GM04504 (cell line): ENCODE results near the gene THADA.
"Not testable (repeated sequence)": the region's sequence is repeated elsewhere in the genome, so short reads cannot be mapped to it uniquely, and the experiment has no call there.

Experiments used
- DNase-seq: peaks from one replicate; pipeline ENCODE4 v3.0.0-alpha.2; 2012; ENCODE audit warnings: low read depth

THADA gene

DNA sequence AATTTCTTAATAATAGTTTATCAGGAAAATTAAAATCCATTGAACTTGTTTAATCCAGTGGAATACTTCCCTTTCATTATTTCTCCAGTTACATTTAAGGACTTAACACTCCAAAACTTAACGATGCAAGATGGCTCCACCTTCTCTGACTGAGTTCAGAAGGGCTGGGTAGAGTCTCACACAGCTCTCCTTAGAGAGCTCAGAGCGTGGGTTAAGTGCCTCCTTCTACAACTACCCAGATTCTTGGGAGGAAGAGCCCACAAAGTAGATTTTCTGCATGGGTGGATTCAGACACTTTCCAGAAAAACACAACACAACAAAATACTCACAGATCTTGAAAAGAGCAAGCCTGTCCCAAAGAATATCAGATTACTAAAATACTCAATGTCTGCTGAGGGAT is 130.6 kb downstream of the THADA start:
- no peak for DNase-seq

DNA sequence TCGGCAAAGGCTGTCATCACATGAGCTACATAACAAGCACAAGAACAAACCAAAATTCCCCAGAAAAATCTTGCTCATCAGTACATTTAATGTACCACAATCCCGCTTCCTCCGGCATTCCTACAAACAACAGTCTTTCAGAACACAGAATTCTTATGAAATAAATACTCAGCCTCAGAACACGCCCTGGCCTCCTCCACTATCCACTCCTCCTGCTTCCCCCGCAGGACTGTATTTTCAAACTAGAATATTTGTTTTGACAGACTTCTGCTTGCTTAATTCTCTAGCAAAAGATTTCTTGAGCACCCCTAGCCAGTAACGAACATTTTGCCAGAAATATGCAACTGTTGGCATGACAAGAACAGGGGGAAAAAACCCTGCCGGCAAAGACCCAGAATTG is 131.2 kb downstream of the THADA start:
- no peak for DNase-seq

DNA sequence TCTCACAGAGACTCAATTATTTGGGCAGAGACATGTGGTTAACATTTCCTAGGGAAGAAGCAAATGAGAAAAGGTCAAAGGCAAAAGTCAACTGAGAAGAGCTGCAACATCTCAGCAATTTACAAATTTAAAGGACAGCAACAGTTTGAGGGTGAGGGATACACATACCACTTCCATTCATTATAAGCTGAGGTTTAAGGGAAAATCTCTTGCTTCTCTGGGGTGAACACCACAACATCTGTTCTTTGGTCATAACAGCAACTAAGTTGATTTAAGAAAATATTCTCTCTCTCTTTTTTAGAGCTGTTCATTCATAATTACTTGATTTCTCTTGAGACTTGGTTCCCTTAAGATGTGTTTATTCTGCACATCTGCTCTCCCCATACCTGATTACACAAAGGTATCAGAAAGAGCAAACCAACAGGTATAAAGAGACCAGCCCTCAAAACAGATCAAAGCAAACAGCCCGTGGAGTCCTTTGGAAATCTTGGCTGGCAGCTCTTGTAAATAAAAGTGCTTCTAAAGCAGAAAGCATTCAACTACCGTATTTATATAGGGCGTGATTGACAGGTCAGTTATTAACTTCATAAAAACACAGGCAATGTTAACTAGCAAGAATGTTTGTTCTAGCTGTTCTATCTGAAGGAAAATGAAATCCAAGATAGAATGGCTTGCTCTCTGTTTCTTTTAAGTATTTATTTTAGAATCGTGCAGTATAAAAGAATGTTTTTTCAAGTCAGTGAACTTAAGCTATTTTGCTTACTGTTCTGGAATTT is 132.8 kb downstream of the THADA start:
- DNase-seq, result no peak

DNA sequence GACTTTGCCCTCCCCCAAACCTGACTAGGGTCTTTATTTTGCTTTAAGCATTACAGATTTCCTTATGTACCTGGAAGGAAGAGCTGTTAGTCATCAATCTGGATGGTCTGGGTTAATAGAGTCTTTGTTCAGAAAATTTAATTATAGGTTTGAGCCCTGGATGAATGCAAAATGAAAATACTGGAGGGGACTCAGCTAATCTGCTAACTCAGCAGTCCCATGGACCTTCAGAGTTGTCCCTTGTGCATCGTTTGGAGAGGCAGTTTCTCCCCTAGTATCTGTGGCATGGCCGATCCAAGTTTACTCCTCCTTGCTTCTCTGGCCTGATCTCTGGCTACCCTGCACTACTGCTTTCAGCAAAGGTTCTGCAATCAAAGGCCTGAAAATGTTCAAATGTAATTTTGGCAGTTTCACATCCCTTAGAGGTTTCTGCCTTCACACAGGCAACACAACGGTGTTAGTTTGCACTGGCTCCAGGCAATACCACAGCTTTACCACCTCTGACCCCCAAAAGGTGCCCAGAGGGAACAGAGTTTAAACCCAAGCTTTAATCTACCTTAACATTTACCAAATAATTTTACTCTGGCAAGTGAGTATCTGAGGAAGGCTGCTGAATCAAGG is 134.3 kb downstream of the THADA start:
- DNase-seq, result no peak

DNA sequence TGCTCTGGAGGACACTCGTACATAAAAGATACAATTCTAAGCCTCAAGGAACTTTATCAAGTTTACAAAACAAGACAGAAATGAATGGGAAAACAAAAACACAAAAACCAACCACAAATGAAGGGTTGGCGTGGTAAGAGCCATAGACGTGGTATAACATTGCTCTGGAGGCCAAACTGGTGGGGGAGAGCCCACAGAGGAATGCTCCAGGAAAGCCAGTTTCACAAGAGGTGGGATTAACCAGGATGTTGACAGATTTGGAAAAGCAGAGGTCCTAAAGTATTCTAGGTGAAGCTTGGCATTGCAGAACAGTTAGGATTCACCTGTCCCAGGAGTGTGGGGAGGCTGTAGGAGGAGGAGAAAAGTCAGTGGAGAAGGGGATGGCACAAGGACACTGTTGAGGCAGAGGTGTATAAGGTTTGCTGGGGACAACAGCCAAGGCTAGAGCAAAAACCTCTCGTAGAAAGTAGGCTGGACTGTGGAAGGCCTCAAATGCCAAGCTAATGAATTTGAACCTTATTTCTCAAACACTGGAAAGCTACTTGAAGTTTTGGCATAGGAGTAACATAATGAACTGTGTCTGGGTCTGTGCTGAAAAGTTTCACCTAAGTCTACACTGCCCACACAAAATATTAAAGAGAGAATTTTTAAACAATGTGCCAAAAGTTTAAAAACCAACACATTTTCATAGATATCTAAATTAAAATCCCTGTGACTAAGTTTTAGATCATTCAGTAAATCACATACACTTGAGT is 135.1 kb downstream of the THADA start:
- DNase-seq, result no peak

DNA sequence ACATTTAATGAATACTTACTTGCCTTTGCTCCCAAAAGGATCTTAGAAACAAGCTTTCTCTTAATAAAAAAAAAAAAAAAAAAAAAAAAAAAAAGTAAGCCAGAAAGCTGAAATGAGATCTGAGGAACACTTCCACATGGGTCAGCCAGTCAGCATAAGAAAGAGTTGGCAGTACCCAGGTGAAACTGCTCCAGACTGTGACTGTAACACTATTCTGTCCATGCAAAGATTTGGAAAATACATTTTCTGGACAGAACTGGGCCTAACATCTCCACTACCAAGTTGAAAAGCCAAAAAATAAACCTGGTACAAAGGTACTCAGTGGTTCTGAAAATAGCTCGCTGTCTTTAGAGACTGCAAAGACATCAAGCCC is 135.7 kb downstream of the THADA start:
- DNase-seq, result no peak

DNA sequence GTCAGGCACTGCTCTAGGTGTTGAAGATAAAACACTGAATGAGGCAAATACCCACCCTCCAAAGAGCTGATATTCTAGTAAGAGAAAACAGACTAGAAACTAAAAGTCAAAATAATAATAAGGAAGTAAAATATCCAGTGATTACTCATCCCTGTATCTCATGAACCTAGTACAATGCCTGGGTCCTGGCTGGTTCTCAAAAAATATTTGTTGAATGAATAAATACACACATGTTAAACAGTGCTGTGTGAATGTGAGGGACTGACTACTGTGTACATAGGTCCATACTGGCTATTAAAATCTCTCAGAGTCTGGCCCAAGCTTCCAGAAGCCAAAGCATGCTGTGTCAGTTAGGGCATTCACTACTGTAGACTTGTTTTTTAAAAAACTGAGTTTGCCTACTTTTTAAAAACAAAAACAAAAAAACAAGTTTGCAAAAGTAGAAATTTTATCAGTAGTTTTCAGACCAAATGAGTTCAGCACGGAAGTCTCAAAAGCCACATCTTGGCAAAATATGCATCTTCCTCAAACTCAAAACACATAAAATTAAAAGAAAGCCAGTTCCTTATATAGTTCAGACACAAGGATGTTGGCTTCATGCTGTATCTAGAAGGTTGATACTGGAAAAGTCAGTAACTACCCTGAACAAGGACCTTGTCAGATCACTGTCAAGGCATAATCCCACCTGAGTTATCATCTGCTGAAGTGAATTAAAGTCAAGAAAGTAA is 136.2 kb downstream of the THADA start:
- DNase-seq, result no peak

DNA sequence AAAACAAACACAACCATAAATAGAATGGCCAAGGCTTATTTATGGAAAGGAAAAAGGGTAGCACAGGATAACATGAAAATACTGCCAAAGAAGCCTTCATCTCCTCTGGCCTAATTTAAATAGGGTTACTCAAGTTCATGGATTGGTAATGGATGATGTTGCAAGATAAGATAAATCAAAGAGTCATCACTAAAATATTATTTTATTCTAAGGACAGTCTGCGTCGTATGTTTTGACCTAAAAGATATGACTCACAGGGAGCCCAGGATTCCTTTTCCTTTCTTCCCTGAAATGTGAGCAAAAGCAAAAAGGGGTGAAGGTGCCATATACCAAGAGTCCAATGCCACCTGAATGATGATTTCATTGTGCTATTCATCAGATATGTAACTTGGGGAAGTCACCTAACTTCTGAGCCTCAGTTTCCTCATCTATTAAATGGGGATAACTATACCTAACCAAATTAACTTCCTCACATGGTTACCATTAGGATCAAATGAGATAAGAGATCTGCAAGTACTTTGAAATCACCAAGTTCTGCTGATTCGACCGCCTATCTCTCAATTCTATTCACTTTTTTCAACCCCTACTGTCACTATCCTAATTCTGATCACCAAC is 137.7 kb downstream of the THADA start:
- no peak for DNase-seq

DNA sequence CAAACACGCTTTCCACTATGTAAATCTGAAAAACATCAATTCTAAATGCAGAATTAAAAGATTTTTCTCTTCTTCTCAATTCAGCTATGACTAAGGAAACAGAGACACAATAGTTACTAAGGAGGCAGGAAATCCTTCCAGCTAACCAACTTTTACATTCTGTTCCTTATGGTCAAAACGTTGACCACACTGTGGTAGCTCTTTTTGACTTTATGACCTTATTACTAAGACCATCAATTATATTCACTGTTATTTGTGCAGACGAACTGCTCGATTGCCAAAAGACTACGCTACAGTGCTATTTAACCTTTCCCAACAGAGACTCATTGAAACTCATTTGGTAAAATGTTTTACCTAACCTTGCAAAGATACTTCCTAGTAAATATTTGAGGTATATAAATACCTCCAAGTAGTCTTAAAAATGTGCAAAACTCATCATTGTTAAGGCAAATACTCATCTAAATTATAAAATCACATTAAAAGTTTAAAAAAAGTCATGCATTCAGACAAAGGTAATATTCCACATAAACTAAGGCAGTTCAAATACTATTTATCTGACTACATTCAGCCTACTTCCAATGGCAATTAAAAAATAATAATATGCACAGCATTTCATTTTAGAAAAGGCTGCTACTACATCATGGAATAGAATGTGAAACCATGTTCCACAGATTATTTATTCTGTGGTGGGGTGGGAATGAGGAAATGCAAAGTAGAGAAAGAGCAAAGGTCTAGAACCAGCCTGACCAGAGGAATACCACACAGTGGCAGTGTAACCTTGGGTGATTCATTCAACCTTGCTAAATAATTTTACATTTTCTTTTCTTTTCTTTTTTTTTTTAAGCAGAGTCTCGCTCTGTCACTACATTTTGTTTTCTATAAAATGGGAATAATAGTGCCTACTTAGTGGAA is 139.9 kb downstream of the THADA start:
- no peak for DNase-seq

DNA sequence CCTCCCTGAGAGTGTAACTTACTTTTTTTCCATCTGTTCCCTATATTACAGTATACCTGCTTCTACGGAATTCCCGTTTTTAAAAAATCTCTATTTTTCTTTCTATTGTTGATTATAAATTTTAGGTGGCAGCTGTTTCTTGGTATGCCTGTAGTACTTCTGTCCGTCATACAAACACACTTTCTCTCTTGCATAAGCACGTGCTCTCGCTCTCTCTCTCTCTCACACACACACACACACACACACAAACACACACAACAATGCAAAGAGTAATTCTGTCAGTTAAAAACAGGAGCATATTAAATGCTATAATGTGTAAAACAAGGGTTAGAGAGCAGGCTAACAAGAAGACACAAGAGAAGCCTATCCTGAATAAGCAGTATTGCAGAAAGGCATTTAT is 140.5 kb downstream of the THADA start:
- no peak for DNase-seq

DNA sequence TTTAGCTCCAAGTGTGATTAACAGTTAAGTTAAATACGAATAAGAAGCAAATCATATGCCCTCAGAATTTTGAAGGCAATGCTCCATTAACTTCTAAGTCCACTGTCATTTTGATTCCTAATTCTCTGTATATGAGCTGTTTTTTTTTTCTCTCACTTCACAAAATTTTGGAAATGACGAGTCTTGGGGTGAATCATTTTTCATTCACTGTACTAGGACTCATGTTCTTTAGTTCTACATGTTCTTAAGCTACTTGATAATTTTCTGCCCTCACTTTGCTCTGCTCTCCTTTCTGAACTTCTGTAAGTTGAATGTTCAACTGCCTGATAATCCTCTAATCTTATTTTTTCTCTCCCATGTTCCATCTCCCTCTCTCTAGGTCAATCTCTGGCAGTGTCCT is 141.0 kb downstream of the THADA start:
- no peak for DNase-seq

DNA sequence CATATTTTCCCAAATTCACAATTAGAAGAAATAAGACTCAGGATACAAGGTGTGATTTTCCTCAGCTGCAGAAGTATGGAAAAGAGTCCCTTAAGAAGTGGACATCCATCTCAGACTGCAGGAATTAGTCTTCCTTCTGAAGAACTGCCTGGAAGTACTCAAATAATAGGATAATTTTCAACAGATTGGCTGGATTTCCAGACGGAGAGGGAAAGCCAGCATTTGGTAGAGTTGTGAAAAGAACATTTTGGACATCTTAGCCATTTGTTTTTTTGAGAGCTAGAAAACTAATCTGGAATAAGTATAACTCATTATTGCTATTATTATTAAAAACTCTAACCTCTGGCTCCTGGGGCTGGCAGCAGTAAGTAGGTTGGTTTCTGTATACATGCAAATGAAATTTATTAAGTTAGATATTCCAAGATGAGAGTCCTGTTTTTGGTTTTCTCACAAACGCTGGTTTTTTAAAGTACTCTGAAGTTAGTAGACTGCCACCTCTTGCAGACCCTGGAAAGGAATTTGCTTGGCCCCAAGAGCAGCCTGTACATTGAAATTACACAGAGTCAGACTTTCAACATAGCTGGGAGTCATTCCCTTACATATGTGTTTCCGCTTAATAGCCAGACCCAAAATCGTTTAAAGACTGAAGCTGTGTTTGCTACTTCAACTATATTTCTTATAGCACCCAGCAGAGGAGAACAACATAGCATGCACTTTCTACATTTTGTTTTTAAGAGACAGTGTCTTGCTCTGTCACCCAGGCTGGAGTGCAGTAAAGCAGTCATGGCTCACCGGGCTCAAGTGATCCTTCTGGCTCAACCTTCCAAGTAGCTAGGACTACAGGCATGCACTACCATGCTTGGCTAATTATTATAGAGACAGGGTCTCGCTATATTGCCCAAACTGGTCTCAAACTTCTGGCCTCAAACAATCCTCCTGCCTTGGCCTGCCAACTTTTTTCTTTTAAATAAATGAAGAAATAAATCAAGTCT is 142.4 kb downstream of the THADA start:
- no peak for DNase-seq

DNA sequence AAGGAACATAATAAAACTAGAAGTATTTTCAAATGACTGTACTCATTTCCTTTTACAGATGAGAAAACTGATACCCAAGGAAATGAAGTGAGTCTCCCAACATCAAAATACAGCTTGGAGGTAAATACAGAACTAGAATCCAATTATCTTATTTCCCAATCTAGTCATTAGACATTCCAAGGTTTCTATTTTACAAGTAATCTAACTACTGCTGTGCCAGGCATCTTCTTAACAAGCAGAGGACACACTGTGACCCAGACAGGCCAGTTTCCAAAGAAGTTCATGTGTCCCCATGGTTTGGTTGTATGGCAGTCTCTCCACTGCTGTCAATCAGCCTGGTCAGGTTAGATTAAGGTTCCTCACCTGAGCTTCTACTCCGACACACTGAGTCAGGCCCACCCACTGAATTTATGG is 143.5 kb downstream of the THADA start:
- DNase-seq, result no peak

DNA sequence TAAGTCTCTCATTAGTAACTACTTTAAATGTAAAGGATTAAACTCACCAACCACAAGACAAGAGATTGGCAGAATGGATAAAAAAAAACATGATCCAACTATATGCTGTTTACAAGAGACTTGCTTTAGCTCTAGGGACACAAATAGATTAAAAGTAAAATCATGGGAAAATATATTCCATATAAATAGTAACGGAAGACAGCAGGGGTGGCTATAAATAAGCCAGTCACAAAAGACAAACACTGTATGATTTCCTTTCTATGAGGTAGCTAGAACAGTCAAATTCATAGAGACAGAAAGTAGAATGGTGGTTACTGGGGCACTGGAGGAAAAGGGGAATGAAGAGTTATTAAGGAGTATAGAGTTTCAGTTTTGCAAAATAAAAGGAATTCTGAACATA is 145.2 kb downstream of the THADA start:
- DNase-seq, result no peak

DNA sequence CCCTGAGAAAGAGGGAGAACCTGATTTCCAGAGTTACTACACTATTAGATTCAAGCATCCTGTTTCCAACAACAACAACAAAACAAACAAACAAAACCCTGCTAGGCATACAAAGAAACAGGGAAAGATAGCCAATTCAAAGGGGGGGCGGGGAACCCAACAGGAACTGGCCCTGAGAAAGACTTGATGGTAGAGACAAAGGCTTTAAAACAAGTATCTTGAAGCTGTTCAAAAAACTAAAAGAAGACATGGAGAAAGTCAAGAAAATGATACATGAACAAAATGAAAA is 147.1 kb downstream of the THADA start:
- DNase-seq, result no peak

DNA sequence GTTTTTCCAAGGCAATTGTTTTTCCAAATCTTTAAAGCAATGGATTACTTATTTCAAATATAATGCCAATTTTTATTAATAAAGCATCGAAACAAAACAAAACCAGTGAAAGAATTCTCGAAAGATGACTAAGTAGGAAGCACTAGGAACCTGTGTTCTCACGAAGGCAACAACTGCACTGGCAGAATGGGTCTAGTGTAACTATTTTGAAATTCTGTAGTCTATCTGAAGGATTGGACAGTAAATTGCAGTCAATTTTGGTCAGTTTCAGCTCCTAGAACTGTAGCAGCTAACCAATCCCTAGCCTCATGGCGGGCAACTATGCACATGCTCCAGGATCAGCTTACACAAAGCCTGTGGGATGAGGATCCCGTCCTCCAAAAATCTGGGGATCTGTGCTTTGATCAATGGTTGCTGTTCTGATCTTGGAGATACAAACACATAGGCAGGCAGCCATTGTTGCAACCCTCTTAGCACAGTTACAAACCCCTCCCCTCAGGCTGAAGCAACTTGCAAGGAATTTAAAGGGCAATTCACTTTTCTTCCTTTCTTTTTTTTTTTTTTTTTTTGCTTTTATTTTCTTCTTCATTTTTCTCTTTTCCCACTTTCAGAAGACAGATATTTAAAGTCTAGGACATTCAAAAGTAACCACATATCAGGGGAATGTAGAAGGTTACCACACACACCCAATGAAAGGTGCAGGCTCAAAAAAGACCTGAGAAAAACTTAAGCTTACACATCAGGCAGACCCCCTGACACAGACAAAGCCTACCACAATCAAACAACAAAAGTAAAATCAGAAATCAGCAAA is 147.6 kb downstream of the THADA start:
- DNase-seq, result no peak

DNA sequence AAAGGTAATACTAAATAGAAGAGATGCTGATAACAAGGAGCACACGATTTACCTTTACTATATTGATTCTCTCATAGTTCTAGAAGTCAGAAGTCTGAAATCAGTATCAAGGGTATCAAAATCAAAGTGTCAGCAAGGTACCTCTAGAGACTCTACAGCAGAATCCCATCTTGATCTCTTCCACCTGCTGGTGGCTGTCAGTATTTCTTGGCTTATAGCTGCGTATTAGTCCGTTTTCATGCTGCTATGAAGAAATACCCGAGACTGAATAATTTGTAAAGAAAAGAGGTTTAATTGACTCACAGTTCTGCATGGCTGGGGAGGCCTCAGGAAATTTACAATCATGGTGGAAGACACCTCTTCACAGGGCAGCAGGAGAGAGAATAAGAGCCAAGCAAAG is 149.1 kb downstream of the THADA start:
- DNase-seq, result not testable (repeated sequence)

DNA sequence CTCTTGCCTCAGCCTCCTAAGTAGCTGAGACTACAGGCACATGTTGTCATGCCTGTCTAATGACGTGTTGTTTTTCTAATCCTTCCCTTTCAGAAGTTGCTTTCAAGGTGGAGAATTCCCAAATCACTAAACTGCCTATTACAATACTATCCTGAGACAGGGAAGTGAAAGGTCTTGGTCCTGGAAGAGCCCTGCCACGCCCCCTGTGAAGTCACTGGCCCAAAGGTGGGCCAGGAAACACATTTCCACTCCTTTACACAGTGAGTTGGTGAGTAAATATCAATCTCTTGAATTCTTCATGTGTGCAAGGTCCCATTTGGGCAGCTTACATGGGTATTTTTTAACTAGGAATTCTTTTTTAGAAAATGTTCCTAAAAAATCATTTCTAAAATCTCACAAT is 150.1 kb downstream of the THADA start:
- DNase-seq, result no peak

DNA sequence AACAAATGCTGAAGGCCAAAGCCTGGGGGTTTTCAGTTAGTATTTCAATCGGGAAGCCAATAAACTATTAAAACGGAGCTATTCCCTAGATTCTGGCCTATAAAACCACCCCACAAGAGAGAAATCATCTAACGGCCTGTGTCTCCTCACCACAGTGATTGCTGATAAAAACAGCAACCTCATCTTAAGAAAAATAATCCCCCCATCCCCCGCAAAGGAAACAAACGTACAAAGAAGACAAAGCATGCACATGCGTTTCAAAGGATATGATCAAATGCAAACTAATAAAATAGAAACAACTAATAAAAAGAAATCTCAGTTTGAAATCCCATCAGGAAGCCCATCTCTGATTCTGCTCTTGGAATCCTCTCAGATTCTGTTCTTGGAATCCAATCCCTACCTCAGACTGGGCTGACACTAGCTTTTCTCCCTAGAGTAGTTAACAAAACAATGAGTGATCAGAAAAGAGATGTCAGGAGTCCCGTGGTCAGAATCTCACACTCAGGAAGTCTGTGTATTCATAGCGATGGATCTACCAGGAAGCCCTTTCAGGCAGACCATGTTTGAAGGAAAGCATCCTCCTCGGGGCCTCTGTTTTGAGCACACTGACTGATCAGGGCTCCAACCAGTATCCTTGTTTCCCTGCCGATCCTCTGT is 150.7 kb downstream of the THADA start:
- no peak for DNase-seq
